K562 (cell line): ENCODE data around the gene KATNAL2. TPM values are rescaled to one million over a fixed set of nuclear protein-coding genes. Genes with fewer than 3 reads are reported as not detected.
A peak's percentile ranks its signal among the peaks of the same experiment; 100 is the strongest.

Experiments used
- ARID1B ChIP-seq: fragments of 450-650 bp; IDR thresholded peaks from 2 replicates; pipeline ENCODE4 v1.6.1; 2016; ENCODE audit warnings: antibody characterized with exemption, mild to moderate bottlenecking, inconsistent platforms
- ELK1 ChIP-seq: sonication (generic); formaldehyde crosslinking; IDR thresholded peaks from 2 replicates; pipeline ENCODE4 v1.8.1; 2022; ENCODE audit warnings: missing genetic modification reagents
- FOXA3 ChIP-seq, 2 experiments: fragments of 450-650 bp in 1 of 2; sonication (generic) in 1 of 2; formaldehyde crosslinking; IDR thresholded peaks in 1 of 2; conservative IDR thresholded peaks in 1 of 2; 2 replicates each; pipeline versions ENCODE4 v1.4.0 to v1.8.0; 2020 to 2022; ENCODE audit warnings: mild to moderate bottlenecking in 2 of 2, missing genetic modification reagents in 1 of 2
- HDAC8 ChIP-seq: fragments of 450-650 bp; IDR thresholded peaks from 2 replicates; pipeline ENCODE4 v1.6.1; 2016; ENCODE audit warnings: mild to moderate bottlenecking, missing genetic modification characterization, moderate library complexity, missing compliant biosample characterization
- IRF9 ChIP-seq: fragments of 450-650 bp; IDR thresholded peaks from 2 replicates; pipeline ENCODE4 v1.6.1; 2016; ENCODE audit warnings: missing biosample characterization, missing genetic modification characterization
- KDM1A ChIP-seq, 2 experiments: fragments of 450-650 bp; IDR thresholded peaks; 2 replicates each; pipeline ENCODE4 v1.6.1; 2016; ENCODE audit warnings: mild to moderate bottlenecking in 2 of 2
- OTX1 ChIP-seq: fragments of 450-650 bp; formaldehyde crosslinking; IDR thresholded peaks from 2 replicates; pipeline ENCODE4 v1.4.0; 2022; ENCODE audit warnings: mild to moderate bottlenecking
- PREB ChIP-seq: sonication (generic); formaldehyde crosslinking; IDR thresholded peaks from 2 replicates; pipeline ENCODE4 v1.8.1; 2023; ENCODE audit warnings: mild to moderate bottlenecking, missing genetic modification reagents
- RCOR1 ChIP-seq, 2 experiments: IDR thresholded peaks; 2 replicates each; pipeline ENCODE4 v1.6.1; 2012; ENCODE audit warnings: low read depth in 2 of 2, low read length in 2 of 2, borderline replicate concordance in 1 of 2, improper control_type of control experiment in 1 of 2
- YY1 ChIP-seq, 3 experiments: IDR thresholded peaks; 2 replicates each; pipeline ENCODE4 v1.6.1; 2011; ENCODE audit warnings: low read length in 2 of 3, mild to moderate bottlenecking in 2 of 3, moderate library complexity in 2 of 3, borderline replicate concordance in 1 of 3, control low read depth in 1 of 3, low read depth in 1 of 3; ENCODE audit not compliant: insufficient read depth in 3 of 3, insufficient replicate concordance in 2 of 3, control insufficient read depth in 1 of 3, insufficient read length in 1 of 3; ENCODE audit errors: extremely low read depth in 1 of 3
- ZBTB40 ChIP-seq, 2 experiments: fragments of 450-650 bp in 1 of 2; sonication (generic) in 1 of 2; formaldehyde crosslinking in 1 of 2; IDR thresholded peaks; 2 replicates each; pipeline versions ENCODE4 v1.7.1 to v1.9.0; 2016 to 2022; ENCODE audit warnings: inconsistent platforms in 1 of 2, mild to moderate bottlenecking in 1 of 2, missing genetic modification reagents in 1 of 2
- ZBTB8A ChIP-seq: fragments of 450-650 bp; IDR thresholded peaks from 2 replicates; pipeline ENCODE4 v1.6.1; 2018; ENCODE audit warnings: mild to moderate bottlenecking, moderate library complexity; ENCODE audit not compliant: partially characterized antibody
- ZNF124 ChIP-seq: sonication (generic); formaldehyde crosslinking; IDR thresholded peaks from 2 replicates; pipeline ENCODE4 v1.8.1; 2022; ENCODE audit warnings: missing genetic modification reagents
- ZNF133 ChIP-seq: fragments of 250-450 bp; sonication (Bioruptor Pico); IDR thresholded peaks from 2 replicates; pipeline ENCODE4 v1.4.0; 2020; ENCODE audit warnings: mild to moderate bottlenecking
- ZNF239 ChIP-seq: fragments of 250-450 bp; sonication (Bioruptor Pico); IDR thresholded peaks from 2 replicates; pipeline ENCODE4 v1.4.0; 2020; ENCODE audit warnings: mild to moderate bottlenecking
- polyA plus RNA-seq, 8 experiments: library from polyadenylated mRNA; depleted of rRNA in 4 of 8; stranded (reverse) in 5 of 8; unstranded in 3 of 8; fragments of >200 nt; fragmentation: Nextera tagmentation in 2 of 8; fragmentation: Illumina TruSeq in 1 of 8; extraction: Ambion mirVana in 2 of 8; extraction: Trizol in 1 of 8; gene quantifications; 2 replicates each; pipeline versions ENCODE4 v1.2.1 to v1.2.3, GENCODE V29; 2011 to 2014; ENCODE audit warnings: inconsistent platforms in 1 of 8, missing spikeins in 1 of 8
- total RNA-seq, 7 experiments: library from RNA; depleted of rRNA in 6 of 7; stranded (reverse); fragments of >200 nt in 6 of 7; fragmentation: Illumina TruSeq in 2 of 7; extraction: Trizol in 2 of 7; gene quantifications; 2 replicates each; pipeline versions ENCODE4 v1.2.1 to v1.2.3, GENCODE V29; 2011 to 2021; ENCODE audit warnings: low replicate concordance in 1 of 7

The KATNAL2 gene
- total and polyA plus RNA-seq, 9 of the 15 experiments (the other 6 are each of a cell fraction or from before 2014, with no cell fraction given) = 0.08 to 1.2 (median 0.48) TPM

- TF ChIP-seq ZBTB40 (IDR thresholded peaks at IDR 0.05) (no peak), ZBTB40 (CRISPR knock-in tag; IDR thresholded peaks at IDR 0.05) (no peak), ZBTB8A (no peak), ARID1B (peak; percentile 42; the same call in 1 of the 2 replicates), ELK1 (CRISPR knock-in tag) (no peak), FOXA3 (CRISPR knock-in tag; conservative IDR thresholded peaks at IDR 0.05 in 1 of 2, IDR thresholded peaks at IDR 0.05 in 1 of 2) (0 out of 4 replicates have a peak, but pooled peaks of 1 of the 2 experiments have one; percentile 27), PREB (no peak), IRF9 (tag) (no peak), ZNF124 (CRISPR knock-in tag) (no peak), RCOR1 (IDR thresholded peaks at IDR 0.05; ENCODE audit: borderline replicate concordance in 1 of 2, low read depth in 2 of 2, low read length in 2 of 2) (no peak), OTX1 (CRISPR knock-in tag) (no peak), YY1 (IDR thresholded peaks at IDR 0.05; ENCODE audit: borderline replicate concordance in 1 of 3, control insufficient read depth in 1 of 3, extremely low read depth in 1 of 3, insufficient read depth in 3 of 3, insufficient read length in 1 of 3, insufficient replicate concordance in 2 of 3, low read depth in 1 of 3, low read length in 2 of 3) (no peak), ZNF133 (CRISPR knock-in tag) (no peak), ZNF239 (no peak), KDM1A (IDR thresholded peaks at IDR 0.05) (0 out of 4 replicates have a peak, but pooled peaks of 1 of the 2 experiments have one; percentile 26), HDAC8 (tag) (no peak)
Observed at GRCh38 chr18:46893360-46893759, 24.0 kb upstream of the KATNAL2 start (continued).
